Inflammatory macrophage treated with lipopolysaccharide for 1 hour (primary cell): ENCODE data around the gene HUWE1.
"Not testable (repeated sequence)": the region's sequence is repeated elsewhere in the genome, so short reads cannot be mapped to it uniquely, and the experiment has no call there.

Source experiments
- DNase-seq, 2 donors: peaks; one replicate each; pipeline ENCODE4 v3.0.0-alpha.2; 2020 to 2022

HUWE1 gene

DNA sequence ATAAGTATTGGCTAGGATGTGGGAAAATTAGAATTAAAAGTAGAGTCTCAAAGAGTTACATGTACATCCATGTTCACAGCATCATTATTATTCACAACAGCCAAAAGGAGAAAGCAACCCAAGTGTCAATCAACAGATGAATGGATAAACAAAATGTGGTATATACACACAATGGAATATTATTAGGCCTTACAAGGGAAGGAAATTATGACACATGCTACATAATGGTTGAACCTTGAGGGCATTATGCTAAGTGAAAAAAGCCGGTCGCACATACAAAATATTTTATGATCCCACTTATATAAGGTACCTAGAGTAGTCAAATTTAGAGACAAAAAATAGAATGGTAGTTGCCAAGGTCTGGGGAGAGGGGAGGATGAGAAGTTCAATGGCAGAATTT lies 80.1 kb downstream of the HUWE1 start:
- no peak for DNase-seq

GRCh38 chrX:53605004-53605403 lies 81.5 kb downstream of the HUWE1 start:
- no peak for DNase-seq

- DNase-seq: no peak
These were observed 86.6 kb downstream of the HUWE1 start for GRCh38 chrX:53599781-53600396.

- DNase-seq: no peak
These were observed 88.3 kb downstream of the HUWE1 start for GRCh38 chrX:53598169-53598568.

DNA sequence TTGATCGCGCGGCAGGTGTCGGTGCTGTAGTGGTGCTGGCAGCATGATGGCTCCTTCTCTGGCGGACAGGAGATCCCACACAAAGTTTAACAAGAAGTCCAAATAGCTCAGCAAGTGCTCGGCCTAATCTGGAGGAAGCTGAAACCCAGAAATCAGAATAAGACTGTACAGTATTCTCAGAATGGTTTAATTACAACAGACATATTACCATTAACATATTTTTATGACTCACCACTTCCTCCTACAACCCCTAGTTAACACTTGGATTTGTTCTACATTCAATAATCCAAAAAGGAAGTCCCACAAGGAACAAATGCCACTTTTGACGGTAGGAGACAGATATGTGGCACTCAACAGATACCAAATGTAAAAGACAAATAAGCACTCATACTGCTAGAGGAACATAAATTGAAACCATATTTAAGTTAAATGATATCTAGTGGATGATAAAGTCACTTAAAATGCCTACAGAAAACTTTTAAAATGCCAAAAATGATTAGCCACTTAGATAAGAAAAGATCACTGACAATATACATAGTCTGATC lies 91.2 kb downstream of the HUWE1 start:
- peak; percentile 48 to 50 for DNase-seq

DNA sequence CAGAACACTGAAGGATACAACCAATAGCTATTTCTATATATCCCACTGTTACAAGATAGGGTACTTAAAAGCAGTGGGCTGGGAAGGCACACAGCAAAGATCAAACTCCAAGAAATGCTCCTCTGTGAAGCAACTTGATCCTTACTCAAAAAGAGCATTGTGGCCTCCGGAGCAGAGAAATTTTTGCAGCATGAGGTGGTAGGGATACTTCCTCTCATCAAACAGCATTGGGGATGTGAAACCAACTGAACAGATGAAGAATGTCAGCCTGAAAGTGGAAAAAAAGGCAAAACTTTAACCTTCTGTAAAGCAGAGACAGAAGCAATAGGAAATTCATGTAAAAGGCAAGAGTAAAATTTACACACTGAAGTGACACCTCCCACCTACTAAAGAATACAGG lies 92.2 kb downstream of the HUWE1 start:
- peak; percentile 30 to 31 for DNase-seq

GRCh38 chrX:53587795-53588420 lies 98.6 kb downstream of the HUWE1 start:
- DNase-seq: no peak

- no peak for DNase-seq
These were observed 101.6 kb downstream of the HUWE1 start for GRCh38 chrX:53584891-53585290.

DNA sequence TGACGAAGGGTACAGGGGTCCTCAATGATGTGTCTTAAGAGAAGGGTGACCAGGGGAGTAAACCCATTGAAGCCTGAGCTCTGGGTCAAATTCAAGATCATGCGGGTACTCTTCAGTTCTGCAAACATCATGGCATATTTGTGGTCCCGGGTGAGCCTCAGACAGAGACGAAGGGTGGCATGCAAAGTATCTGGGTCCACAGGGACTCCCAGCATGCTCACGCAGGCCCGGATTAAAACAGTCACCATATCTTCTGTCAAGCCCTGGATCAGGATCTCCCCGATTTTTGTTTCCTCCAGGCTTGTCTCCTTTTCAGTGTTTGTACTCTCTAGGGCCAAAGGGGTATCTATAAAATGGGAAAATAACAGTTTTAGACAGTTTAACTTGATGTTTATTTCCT lies 102.9 kb downstream of the HUWE1 start:
- DNase-seq: no peak

- DNase-seq: no peak
These were observed 105.6 kb downstream of the HUWE1 start for GRCh38 chrX:53580742-53581504.

- DNase-seq: no peak
These were observed 115.0 kb downstream of the HUWE1 start for GRCh38 chrX:53571494-53571893.

DNA sequence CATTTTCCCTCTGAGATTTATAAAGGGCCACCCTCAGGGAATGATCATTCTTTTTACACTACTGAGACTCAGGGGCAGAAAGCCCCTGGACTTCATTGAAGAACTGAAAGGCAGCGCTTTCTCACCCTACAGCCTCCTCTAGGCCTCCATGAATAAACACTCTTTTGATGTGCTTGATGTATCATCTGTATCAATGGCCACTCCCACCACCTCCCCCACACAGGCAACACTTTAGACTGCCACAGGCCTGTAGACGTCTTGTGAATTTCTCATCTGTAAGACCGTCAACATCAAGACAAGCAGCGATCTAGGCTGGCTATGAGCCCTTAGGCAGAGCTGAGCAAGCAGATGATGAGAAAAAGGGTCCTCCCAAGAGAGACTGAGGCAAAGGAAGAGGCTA lies 123.2 kb downstream of the HUWE1 start:
- DNase-seq: no peak

DNA sequence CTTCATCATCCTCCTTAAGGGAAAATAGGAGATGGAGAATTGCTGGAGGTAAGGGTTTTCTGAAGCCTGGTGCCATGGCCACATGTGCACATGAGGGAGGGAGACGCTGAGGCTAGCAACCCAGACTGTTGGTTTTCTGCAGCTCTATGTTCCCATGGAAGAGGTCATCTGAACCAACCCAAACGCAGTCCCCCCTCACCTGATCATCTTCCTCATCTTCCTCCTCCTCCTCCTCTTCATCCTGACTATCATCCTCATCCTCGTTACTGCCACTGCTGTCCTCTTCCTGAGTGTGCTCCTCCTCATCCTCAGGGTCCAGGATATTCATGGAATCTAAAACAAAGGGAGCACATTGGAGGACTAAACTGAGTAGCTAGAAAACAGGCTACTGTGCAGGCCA lies 124.6 kb downstream of the HUWE1 start:
- DNase-seq: no peak

DNA sequence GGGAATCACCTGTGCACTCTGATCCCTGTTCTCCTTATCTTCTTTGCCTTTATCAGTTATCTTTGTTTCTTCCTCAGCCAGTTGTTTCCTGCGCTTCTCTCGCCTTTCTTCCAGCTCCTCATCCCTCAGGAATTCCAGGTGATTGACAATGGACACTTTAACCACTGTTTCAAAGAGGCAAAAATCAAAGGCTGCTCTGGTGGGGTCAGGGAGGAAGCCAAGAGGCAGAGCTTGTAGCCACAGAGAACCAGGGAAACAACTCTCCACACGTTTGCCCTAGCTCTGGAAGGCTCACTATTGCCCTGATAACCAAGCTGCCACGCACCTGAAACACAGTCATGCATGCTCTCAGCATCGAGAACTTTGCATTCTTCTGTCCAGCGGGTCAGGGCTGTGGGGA lies 127.9 kb downstream of the HUWE1 start:
- no peak for DNase-seq

DNA sequence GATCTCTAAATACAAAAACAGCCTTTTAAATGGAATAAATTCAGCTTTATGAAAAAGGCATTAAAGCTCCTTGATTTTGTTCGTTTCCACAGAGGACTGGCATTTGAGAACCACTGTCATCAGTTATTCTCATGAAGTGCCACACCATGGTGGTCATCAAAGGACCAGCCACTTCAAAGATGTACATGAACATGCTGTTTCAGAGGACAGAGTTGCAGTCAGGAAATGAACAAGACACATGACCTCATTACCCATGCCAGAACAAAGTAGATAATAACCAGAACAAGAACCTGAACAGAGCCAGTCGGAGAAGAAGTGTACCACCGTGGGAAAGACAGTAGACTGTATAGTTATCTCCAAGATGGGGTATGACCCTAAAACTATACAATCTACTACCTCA lies 129.7 kb downstream of the HUWE1 start:
- no peak for DNase-seq

GRCh38 chrX:53550756-53551463 lies 135.6 kb downstream of the HUWE1 start:
- no peak for DNase-seq

GRCh38 chrX:53547668-53548067 lies 138.9 kb downstream of the HUWE1 start:
- DNase-seq: no peak

DNA sequence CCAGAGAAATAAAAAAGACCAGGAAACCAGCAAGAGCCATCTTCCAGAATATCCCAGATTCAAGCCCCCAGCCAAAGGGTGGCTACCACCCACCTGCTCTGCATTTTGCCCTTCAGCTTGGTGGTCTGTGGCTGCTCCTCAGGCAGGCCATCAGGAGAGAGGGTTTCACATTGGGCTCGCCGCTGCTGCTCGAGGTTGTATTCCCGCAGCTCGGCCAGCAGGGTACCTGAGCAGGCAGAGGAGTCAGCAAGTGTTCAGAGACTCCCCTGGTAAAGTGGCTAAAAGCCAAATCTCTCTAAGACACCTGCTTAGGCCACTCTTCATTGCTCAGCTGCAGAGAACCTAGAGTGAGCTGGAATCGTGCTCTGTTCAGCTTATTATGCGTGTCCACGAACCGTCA lies 141.6 kb downstream of the HUWE1 start:
- DNase-seq: no peak

DNA sequence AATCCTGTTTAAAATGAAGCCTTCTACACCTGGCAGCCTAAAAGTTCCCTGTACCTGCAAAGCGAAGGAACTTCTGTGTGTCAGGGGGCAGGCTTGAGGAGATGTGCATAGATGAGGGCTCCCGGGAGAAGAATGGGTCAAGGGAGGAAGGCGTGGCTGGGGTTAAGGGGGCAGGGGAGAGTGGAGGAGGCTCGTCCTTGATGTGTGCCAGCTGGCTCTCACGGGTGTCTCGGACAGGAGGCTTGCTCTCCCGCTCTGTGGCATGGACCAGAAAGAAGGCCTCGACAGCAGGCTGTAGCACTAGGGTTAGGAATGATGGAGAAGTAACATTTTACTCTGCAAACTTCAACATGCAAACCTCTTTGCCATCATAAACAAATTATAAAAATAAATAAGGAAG lies 147.7 kb downstream of the HUWE1 start:
- no peak for DNase-seq

- DNase-seq: not testable (repeated sequence)
These were observed 155.1 kb downstream of the HUWE1 start for GRCh38 chrX:53531255-53531966.

DNA sequence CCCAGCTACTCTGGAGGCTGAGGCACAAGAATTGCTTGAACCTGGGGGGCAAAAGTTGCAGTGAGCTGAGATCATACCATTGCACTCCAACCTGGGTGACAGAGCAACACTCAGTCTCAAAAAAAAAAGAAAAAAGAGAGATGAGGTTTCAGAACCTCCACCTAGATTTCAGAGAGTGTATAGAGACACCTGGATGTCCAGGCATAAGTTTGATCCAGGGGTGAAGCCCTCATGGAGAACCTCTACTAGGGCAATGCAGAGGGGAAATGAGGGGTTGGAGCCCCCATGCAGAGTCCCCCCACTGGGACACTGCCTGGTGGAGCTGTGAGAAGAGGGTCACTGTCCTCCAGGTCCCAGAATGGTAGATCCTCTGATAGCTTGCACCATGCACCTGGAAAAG lies 159.5 kb downstream of the HUWE1 start:
- DNase-seq: no peak

- peak; percentile 41 to 56 for DNase-seq
These were observed 175.2 kb downstream of the HUWE1 start for GRCh38 chrX:53511322-53511721.

- not testable (repeated sequence) for DNase-seq
These were observed 182.5 kb downstream of the HUWE1 start for GRCh38 chrX:53504035-53504434.
